ENCODE data around the gene HMBS.
A peak's percentile ranks its signal among the peaks of the same experiment; 100 is the strongest.
"Not testable (repeated sequence)": the region's sequence is repeated elsewhere in the genome, so short reads cannot be mapped to it uniquely, and the experiment has no call there.

Gene HMBS

GRCh38 chr11:119084663-119085436 lies at the start of gene HMBS:
TSS of gene HMBS (plus strand) at chr11:119084881. CDS start at chr11:119085034, 153 bp downstream.
- ATAC-seq, result peak; percentile 96
- Mint-ChIP-seq H3K36me3 (peaks cover 46% of the 10 kb centered on the region), H3K27ac (peak within 1 kb of the TSS; percentile 92), H3K9me3 (no peaks in the 10 kb centered on the region), H3K4me3 (peak within 1 kb of the TSS; percentile 89), H3K4me1 (no peaks in the 10 kb centered on the region)
- peak; percentile 86 to 96 for DNase-seq (ENCODE audit: low spot score in 2 of 2)

DNA sequence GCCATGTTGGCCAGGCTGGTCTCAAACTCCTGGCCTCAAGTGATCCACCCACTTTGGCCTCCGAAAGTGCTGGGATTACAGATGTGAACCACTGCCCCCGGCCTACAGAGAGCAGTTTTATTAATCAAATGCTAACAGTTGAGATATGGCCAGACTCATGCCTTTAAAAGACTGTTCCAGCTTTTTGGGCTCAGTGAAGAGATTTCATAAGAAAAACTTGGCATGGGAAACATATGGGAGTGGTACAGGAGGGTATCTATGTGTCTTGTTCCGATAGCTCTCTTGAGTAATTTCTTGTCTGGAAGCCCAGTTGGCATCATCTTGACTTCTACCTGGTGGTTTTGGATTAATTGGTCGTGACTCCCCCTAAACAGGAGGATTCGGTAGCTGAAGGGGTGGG lies 45.8 kb upstream of the HMBS start:
- DNase-seq (ENCODE audit: low spot score in 2 of 2), result no peak
- H3K36me3 Mint-ChIP-seq, result peaks cover 2% of the 10 kb centered on the region
- no peak overlapping the region for H3K27ac Mint-ChIP-seq
- no peak for ATAC-seq
- no peaks in the 10 kb centered on the region for H3K9me3 Mint-ChIP-seq
- no peak overlapping the region for H3K4me3 Mint-ChIP-seq
- H3K4me1 Mint-ChIP-seq, result peaks cover 5% of the 10 kb centered on the region

GRCh38 chr11:119039471-119039870 lies 45.2 kb upstream of the HMBS start:
- not testable (repeated sequence) for H3K4me1 Mint-ChIP-seq; H3K9me3 Mint-ChIP-seq; DNase-seq (ENCODE audit: low spot score in 2 of 2); H3K27ac Mint-ChIP-seq; ATAC-seq; H3K4me3 Mint-ChIP-seq; H3K36me3 Mint-ChIP-seq

GRCh38 chr11:119041821-119042514 lies 42.7 kb upstream of the HMBS start:
- no peak overlapping the region for H3K27ac Mint-ChIP-seq
- H3K4me3 Mint-ChIP-seq, result no peak overlapping the region
- ATAC-seq (peak; percentile 55), DNase-seq (ENCODE audit: low spot score in 2 of 2) (no peak)
- H3K4me1 Mint-ChIP-seq, result peaks cover 10% of the 10 kb centered on the region
- no peaks in the 10 kb centered on the region for H3K9me3 Mint-ChIP-seq
- H3K36me3 Mint-ChIP-seq, result peaks cover 33% of the 10 kb centered on the region

- Mint-ChIP-seq H3K9me3 (no peaks in the 10 kb centered on the region), H3K27ac (no peak overlapping the region), H3K36me3 (peaks cover 42% of the 10 kb centered on the region), H3K4me3 (no peak overlapping the region), H3K4me1 (peaks cover 16% of the 10 kb centered on the region)
- ATAC-seq (no peak), DNase-seq (ENCODE audit: low spot score in 2 of 2) (no peak)
Observed at GRCh38 chr11:119042927-119043326, 41.8 kb upstream of the HMBS start.

DNA sequence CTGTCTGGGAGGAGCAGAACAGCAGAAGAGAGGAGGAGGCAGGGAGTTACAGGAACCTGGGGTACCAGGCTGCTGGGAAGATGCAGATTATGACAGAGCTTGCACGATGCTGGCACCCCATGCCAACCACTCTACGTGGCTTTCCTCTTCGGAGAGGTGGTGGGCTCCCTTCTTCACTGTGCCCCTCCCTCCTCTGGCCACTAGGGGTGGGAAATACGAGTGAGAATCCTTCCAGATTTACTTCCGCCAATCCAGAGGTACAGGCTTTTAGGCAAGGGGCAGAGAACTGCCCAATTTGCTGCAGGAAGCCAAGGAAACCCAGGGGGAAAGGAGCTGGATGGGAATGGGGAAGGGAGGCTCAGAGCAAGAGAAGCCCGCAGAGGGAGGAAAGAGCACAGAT lies 40.0 kb upstream of the HMBS start:
- H3K9me3 Mint-ChIP-seq, result no peaks in the 10 kb centered on the region
- peaks cover 16% of the 10 kb centered on the region for H3K4me1 Mint-ChIP-seq
- no peak overlapping the region for H3K4me3 Mint-ChIP-seq
- H3K36me3 Mint-ChIP-seq, result peaks cover 60% of the 10 kb centered on the region
- no peak for ATAC-seq
- no peak for DNase-seq (ENCODE audit: low spot score in 2 of 2)
- H3K27ac Mint-ChIP-seq, result no peak overlapping the region

GRCh38 chr11:119046489-119046888 lies 38.2 kb upstream of the HMBS start:
- H3K36me3 Mint-ChIP-seq, result peaks cover 78% of the 10 kb centered on the region
- no peak overlapping the region for H3K4me3 Mint-ChIP-seq
- H3K9me3 Mint-ChIP-seq, result no peaks in the 10 kb centered on the region
- no peak for DNase-seq (ENCODE audit: low spot score in 2 of 2)
- H3K4me1 Mint-ChIP-seq, result peaks cover 21% of the 10 kb centered on the region
- no peak for ATAC-seq
- H3K27ac Mint-ChIP-seq, result peak overlapping the region; percentile 69

DNA sequence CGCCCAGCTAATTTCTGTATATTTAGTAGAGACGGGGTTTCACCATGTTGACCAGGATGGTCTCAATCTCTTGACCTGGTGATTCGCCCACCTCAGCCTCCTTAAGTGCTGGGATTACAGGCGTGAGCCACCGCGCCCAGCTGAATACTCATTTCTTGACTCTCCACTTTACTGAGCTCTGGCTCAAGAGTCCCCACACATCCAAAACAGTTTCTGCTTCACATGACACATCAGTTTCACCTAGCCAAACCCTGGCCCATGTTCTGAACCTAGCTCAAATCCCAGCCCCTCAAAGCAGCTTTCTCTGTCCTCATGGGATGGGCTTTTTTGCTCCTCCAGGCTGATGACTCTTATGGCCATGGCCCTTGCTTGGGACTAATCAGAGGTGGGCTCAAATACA lies 37.5 kb upstream of the HMBS start:
- ATAC-seq, result peak; percentile 68

GRCh38 chr11:119048644-119049043 lies 36.0 kb upstream of the HMBS start:
- ATAC-seq (no peak), DNase-seq (ENCODE audit: low spot score in 2 of 2) (no peak)
- no peaks in the 10 kb centered on the region for H3K9me3 Mint-ChIP-seq
- H3K4me1 Mint-ChIP-seq, result peaks cover 36% of the 10 kb centered on the region
- peaks cover 99% of the 10 kb centered on the region for H3K36me3 Mint-ChIP-seq
- H3K4me3 Mint-ChIP-seq, result no peak overlapping the region
- peak overlapping the region; percentile 69 for H3K27ac Mint-ChIP-seq

More for the DNA sequence above, 37.5 kb upstream of the HMBS start:
- no peak overlapping the region for H3K4me3 Mint-ChIP-seq
- no peak for DNase-seq (ENCODE audit: low spot score in 2 of 2)
- H3K27ac Mint-ChIP-seq, result peak overlapping the region; percentile 69
- H3K4me1 Mint-ChIP-seq, result peaks cover 21% of the 10 kb centered on the region
- peaks cover 85% of the 10 kb centered on the region for H3K36me3 Mint-ChIP-seq
- no peaks in the 10 kb centered on the region for H3K9me3 Mint-ChIP-seq

DNA sequence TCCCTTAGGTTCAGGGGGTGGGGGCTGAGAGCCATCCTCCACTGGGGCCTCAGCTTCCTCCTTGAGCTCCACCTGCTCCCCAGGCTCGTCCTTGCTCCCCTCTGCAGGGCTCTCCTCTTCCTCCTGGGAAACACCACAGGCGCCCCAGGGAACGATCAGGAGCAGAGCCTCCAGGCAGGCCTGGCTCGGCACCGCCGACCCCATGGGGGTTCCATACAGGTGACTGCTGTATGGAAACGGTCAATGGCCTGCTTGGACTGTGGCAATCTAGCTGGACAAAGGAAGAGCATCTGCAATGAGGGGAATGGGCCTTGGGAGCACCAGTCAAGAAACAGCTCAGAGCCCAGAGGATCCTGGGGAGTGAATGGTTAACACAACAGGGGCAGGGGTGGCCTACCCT lies 35.6 kb upstream of the HMBS start:
- Mint-ChIP-seq H3K4me3 (no peak overlapping the region), H3K27ac (peak overlapping the region; percentile 69), H3K36me3 (peaks cover 100% of the 10 kb centered on the region), H3K9me3 (no peaks in the 10 kb centered on the region), H3K4me1 (peaks cover 40% of the 10 kb centered on the region)
- ATAC-seq (no peak), DNase-seq (ENCODE audit: low spot score in 2 of 2) (no peak)

DNA sequence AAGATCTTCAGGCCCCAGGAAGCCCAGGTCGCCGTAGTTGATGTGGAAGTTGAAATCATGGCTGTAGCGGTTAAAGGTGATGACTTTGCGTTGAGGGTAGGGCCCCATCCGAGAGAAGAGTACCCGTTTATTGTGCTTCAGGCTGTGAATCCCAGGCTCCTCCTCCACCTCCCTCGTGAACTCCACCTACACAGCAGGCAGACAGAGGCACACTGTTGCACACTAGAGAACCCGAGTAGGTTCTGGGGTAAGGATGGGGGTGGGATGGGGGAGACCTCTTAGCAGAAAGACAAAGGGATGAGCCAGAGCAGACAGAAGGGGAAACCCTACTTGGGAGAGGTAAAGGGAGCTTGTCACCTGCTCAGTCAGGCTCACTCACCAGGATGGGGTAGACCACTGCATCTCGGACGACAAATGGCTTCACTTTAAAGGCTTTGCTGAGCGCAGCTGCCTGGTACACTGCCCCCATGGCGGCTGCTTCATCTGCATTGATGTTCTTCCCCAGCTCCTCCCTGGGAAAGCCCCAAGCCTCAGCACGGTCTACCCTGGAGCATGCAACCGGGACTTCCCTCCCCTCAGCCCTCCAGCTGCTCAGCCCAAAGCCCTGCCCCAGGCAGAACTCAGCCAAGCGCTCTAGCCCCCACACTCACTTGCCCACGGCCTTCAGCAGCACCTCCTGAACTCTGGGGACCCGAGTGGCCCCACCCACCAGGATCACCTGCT lies 33.1 kb upstream of the HMBS start:
- Mint-ChIP-seq H3K36me3 (peaks cover 100% of the 10 kb centered on the region), H3K9me3 (no peaks in the 10 kb centered on the region), H3K4me3 (no peak overlapping the region), H3K4me1 (peaks cover 58% of the 10 kb centered on the region), H3K27ac (peak overlapping the region; percentile 37)
- DNase-seq (ENCODE audit: low spot score in 2 of 2) (no peak), ATAC-seq (peak; percentile 20)

DNA sequence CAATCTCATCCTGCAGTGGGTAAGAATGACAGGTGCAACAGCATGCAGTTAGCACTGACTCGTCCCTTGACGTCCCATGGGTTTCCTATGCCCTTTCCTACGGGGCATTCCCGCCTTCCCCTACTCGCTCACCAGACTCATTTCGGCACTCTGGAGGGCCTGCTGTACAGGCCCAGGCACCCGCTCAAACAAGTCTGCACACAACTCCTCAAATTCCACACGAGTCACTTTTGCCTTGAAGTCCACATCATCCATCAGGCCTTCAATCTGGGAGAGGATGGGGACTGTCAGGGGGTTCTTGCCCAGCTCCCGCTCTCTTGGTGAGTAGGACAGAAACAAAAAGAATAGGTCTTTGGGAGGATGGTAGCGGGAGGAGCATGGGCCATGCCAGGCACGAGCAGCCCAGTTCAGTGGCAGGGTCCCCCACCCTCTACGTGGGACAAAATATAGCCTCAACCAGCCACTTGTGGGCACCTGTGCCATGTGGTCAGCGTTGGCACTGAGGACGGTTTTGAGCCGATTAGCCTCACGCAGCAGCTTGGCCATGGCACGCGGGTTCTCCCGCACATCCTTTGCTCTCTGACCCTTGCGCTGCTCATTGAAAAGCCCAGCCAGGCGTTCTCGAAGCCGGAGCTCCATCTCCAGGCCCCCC lies 32.4 kb upstream of the HMBS start:
- DNase-seq (ENCODE audit: low spot score in 2 of 2), result no peak
- H3K27ac Mint-ChIP-seq, result peak overlapping the region; percentile 13
- H3K4me3 Mint-ChIP-seq, result no peak overlapping the region
- no peak for ATAC-seq
- H3K9me3 Mint-ChIP-seq, result no peaks in the 10 kb centered on the region
- H3K36me3 Mint-ChIP-seq, result peaks cover 100% of the 10 kb centered on the region
- peaks cover 56% of the 10 kb centered on the region for H3K4me1 Mint-ChIP-seq

GRCh38 chr11:119054418-119054817 lies 30.3 kb upstream of the HMBS start:
- ATAC-seq, result no peak
- H3K27ac Mint-ChIP-seq, result peak overlapping the region; percentile 13
- no peak for DNase-seq (ENCODE audit: low spot score in 2 of 2)
- no peak overlapping the region for H3K4me3 Mint-ChIP-seq
- H3K36me3 Mint-ChIP-seq, result peaks cover 90% of the 10 kb centered on the region
- no peaks in the 10 kb centered on the region for H3K9me3 Mint-ChIP-seq
- H3K4me1 Mint-ChIP-seq, result peaks cover 65% of the 10 kb centered on the region

- Mint-ChIP-seq H3K4me1 (peaks cover 65% of the 10 kb centered on the region), H3K9me3 (no peaks in the 10 kb centered on the region), H3K36me3 (peaks cover 75% of the 10 kb centered on the region), H3K27ac (peak overlapping the region; percentile 98), H3K4me3 (peak overlapping the region; percentile 94)
- DNase-seq (ENCODE audit: low spot score in 2 of 2) (peak in 1 of 2 donors; percentile 55), ATAC-seq (no peak)
Observed at GRCh38 chr11:119055901-119056300, 28.8 kb upstream of the HMBS start.

DNA sequence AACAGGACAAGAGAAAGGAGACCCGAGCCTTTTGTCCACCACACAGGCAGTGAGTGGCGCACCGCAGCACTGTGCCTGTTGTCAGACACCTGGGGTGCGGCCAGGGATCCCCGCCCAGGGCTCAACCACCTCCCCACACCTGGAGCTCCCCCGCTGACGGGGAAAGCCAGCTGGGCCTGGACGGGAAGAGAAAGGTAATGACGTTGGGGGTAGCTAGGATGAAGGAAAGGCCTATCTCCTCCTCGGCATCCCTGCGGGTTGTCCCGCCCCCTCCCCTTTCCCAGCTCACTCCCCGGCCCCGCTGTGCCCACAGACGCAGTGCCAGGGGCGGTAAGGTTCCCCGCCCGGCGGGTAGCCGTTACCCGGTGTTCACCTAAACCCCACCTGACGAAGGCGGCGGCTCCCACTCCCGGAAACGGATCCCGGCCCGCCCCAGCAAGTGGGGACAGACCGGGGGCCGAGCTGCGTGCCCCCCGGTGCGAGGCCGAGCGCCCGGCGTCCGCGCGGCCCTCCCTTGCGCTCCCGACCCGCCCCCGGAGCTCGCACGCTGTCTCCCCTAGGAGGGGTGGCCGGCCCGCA lies 28.2 kb upstream of the HMBS start:
- peak; percentile 5 for ATAC-seq
- H3K36me3 Mint-ChIP-seq, result peaks cover 69% of the 10 kb centered on the region
- no peaks in the 10 kb centered on the region for H3K9me3 Mint-ChIP-seq
- H3K4me1 Mint-ChIP-seq, result peaks cover 60% of the 10 kb centered on the region
- DNase-seq (ENCODE audit: low spot score in 2 of 2), result peak in 1 of 2 donors; percentile 67
- peak overlapping the region; percentile 98 for H3K27ac Mint-ChIP-seq
- H3K4me3 Mint-ChIP-seq, result peak overlapping the region; percentile 94
